ENCODE data around the gene SHROOM3.
"Not testable (repeated sequence)": the region's sequence is repeated elsewhere in the genome, so short reads cannot be mapped to it uniquely, and the experiment has no call there.

SHROOM3 gene

GRCh38 chr4:76595435-76595834 lies 160.4 kb downstream of the SHROOM3 start:
- no peak for DNase-seq (ENCODE audit: low spot score)

- DNase-seq (ENCODE audit: low spot score): no peak
Measured at GRCh38 chr4:76596713-76597112, 161.7 kb downstream of the SHROOM3 start.

GRCh38 chr4:76597423-76597979 lies 162.5 kb downstream of the SHROOM3 start:
- DNase-seq (ENCODE audit: low spot score): no peak

- no peak for DNase-seq (ENCODE audit: low spot score)
Measured at GRCh38 chr4:76600447-76600846, 165.4 kb downstream of the SHROOM3 start.

GRCh38 chr4:76601791-76602190 lies 166.8 kb downstream of the SHROOM3 start:
- DNase-seq (ENCODE audit: low spot score): no peak

GRCh38 chr4:76605099-76605563 lies 170.1 kb downstream of the SHROOM3 start:
- DNase-seq (ENCODE audit: low spot score): no peak

- no peak for DNase-seq (ENCODE audit: low spot score)
Measured at GRCh38 chr4:76606645-76607265, 171.7 kb downstream of the SHROOM3 start.

- DNase-seq (ENCODE audit: low spot score): no peak
Measured at GRCh38 chr4:76607266-76607799, 172.3 kb downstream of the SHROOM3 start.

- DNase-seq (ENCODE audit: low spot score): no peak
Measured at GRCh38 chr4:76607846-76608245, 172.8 kb downstream of the SHROOM3 start.

GRCh38 chr4:76608549-76608948 lies 173.5 kb downstream of the SHROOM3 start:
- not testable (repeated sequence) for DNase-seq (ENCODE audit: low spot score)

- DNase-seq (ENCODE audit: low spot score): no peak
Measured at GRCh38 chr4:76610751-76611547, 175.9 kb downstream of the SHROOM3 start.

GRCh38 chr4:76611616-76612207 lies 176.7 kb downstream of the SHROOM3 start:
- DNase-seq (ENCODE audit: low spot score): no peak

GRCh38 chr4:76614589-76614988 lies 179.6 kb downstream of the SHROOM3 start:
- DNase-seq (ENCODE audit: low spot score): no peak

GRCh38 chr4:76615999-76616398 lies 181.0 kb downstream of the SHROOM3 start:
- DNase-seq (ENCODE audit: low spot score): no peak

- no peak for DNase-seq (ENCODE audit: low spot score)
Measured at GRCh38 chr4:76616526-76616925, 181.5 kb downstream of the SHROOM3 start.

GRCh38 chr4:76620723-76621468 lies 185.9 kb downstream of the SHROOM3 start:
- no peak for DNase-seq (ENCODE audit: low spot score)

GRCh38 chr4:76622126-76622525 lies 187.1 kb downstream of the SHROOM3 start:
- no peak for DNase-seq (ENCODE audit: low spot score)

- DNase-seq (ENCODE audit: low spot score): no peak
Measured at GRCh38 chr4:76622717-76623116, 187.7 kb downstream of the SHROOM3 start.

GRCh38 chr4:76623217-76624045 lies 188.4 kb downstream of the SHROOM3 start:
- no peak for DNase-seq (ENCODE audit: low spot score)

- no peak for DNase-seq (ENCODE audit: low spot score)
Measured at GRCh38 chr4:76624241-76624681, 189.2 kb downstream of the SHROOM3 start.

All from activated CD4-positive, alpha-beta T cell treated with anti-CD3 and anti-CD28 coated beads, Interleukin-2, Interleukin-4, amounts not matched to agents 100 ng/mL and 50 ng/mL, durations not matched to agents 16 hours and 8 hours (primary cell).